Body of pancreas (tissue), 4 donors: ENCODE data around the gene PER2. TPM values are rescaled to one million over a fixed set of nuclear protein-coding genes. Genes with fewer than 3 reads are reported as not detected.
"Not testable (repeated sequence)": the region's sequence is repeated elsewhere in the genome, so short reads cannot be mapped to it uniquely, and the experiment has no call there.

Experiments used
- ATAC-seq: fragments of 150-250 bp; one replicate; pipeline ENCODE4 v1.9.1; 2016
- DNase-seq, 4 donors: peaks; one replicate each; pipeline ENCODE4 v3.0.0-alpha.2; 2019
- H3K27ac ChIP-seq, 4 donors: fragments of 200-600 bp; sonication (generic); 1 replicate in 3 of 4; 2 replicates in 1 of 4; pipeline versions ENCODE4 v1.5.1 to v1.6.1; 2016 to 2019; ENCODE audit warnings: mild to moderate bottlenecking in 1 of 4, mixed read lengths in 1 of 4, moderate library complexity in 1 of 4
- H3K27me3 ChIP-seq, 2 donors: fragments of 200-600 bp; sonication (generic); one replicate each; pipeline ENCODE4 v1.6.0; 2016; ENCODE audit warnings: mild to moderate bottlenecking in 1 of 2
- H3K36me3 ChIP-seq, 2 donors: fragments of 200-600 bp; sonication (generic); replicated peaks in 1 of 2; 2 replicates each; pipeline ENCODE4 v1.5.1; 2016; ENCODE audit warnings: low read depth in 2 of 2; ENCODE audit not compliant: insufficient read depth in 1 of 2
- H3K4me1 ChIP-seq: fragments of 200-600 bp; sonication (generic); one replicate; pipeline ENCODE4 v1.6.0; 2016
- H3K4me3 ChIP-seq, 2 donors: fragments of 200-600 bp; sonication (generic); 1 replicate in 1 of 2; 2 replicates in 1 of 2; pipeline ENCODE4 v1.5.1; 2016 to 2019
- H3K9me3 ChIP-seq, 3 donors: fragments of 200-600 bp; sonication (generic); 1 replicate in 2 of 3; 2 replicates in 1 of 3; pipeline ENCODE4 v1.5.1; 2016
- POLR2A ChIP-seq, 3 donors: fragments of 450-650 bp; IDR thresholded peaks; one replicate each; pipeline ENCODE4 v1.6.1; 2016; ENCODE audit warnings: antibody characterized with exemption in 3 of 3, mild to moderate bottlenecking in 2 of 3
- WGBS, 2 donors: methylation state at CpG; one replicate each; pipeline ENCODE4 v1.1.5; 2017; 5-methylcytosine and 5-hydroxymethylcytosine counted together
- intact Hi-C: fragments of 100-400 bp; cut with DNase I; formaldehyde crosslinking; loops from one replicate; pipeline ENCODE4 v1.15.1; 2023
- total RNA-seq, 2 donors: library from RNA; depleted of rRNA; stranded (reverse); fragments of >200 nt; gene quantifications; one replicate each; pipeline ENCODE4 v1.1.0, GENCODE V29; 2016
- TF ChIP-seq, protein P1 (sequence below), 7 experiments: fragments of 450-650 bp in 4 of 7; fragments of 200-600 bp in 3 of 7; sonication (generic) in 3 of 7; IDR thresholded peaks; one replicate each; pipeline ENCODE4 v1.5.1; 2016 to 2019; ENCODE audit warnings: antibody characterized with exemption in 7 of 7

Gene PER2
- total RNA-seq, 2 donors from 2014 or later: 10.9 to 21.8 TPM

DNA sequence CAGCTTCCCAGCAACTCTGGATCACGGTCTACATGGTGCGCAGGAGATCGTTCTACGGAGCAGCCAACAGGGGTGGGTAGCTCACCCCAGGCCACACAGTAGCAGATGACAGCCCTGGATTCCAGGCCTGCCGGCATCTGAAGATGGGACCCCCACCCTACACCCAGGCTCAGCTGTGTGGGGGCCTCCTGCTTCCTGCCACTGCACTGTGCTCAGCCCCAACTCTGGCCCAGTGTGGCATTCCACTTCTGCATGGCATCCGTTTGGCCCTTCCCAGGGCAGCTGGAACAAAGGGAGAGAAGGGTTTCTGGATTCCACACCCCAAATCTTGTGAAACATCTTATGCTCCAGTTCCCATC, 9.1 kb downstream of the PER2 start:
- peaks cover 25% of the 10 kb centered on the region for H3K4me1 ChIP-seq
- intact Hi-C loops: no loop called here
- ATAC-seq (no peak), DNase-seq (no peak)
- no peak overlapping the region for H3K27ac ChIP-seq
- 69 to 81% methylated on average over 5 to 6 of the region's 6 CpGs for WGBS, 2 donors
- TF ChIP-seq POLR2A (IDR thresholded peaks at IDR 0.05): no peak
- TF ChIP-seq, protein P1, sequence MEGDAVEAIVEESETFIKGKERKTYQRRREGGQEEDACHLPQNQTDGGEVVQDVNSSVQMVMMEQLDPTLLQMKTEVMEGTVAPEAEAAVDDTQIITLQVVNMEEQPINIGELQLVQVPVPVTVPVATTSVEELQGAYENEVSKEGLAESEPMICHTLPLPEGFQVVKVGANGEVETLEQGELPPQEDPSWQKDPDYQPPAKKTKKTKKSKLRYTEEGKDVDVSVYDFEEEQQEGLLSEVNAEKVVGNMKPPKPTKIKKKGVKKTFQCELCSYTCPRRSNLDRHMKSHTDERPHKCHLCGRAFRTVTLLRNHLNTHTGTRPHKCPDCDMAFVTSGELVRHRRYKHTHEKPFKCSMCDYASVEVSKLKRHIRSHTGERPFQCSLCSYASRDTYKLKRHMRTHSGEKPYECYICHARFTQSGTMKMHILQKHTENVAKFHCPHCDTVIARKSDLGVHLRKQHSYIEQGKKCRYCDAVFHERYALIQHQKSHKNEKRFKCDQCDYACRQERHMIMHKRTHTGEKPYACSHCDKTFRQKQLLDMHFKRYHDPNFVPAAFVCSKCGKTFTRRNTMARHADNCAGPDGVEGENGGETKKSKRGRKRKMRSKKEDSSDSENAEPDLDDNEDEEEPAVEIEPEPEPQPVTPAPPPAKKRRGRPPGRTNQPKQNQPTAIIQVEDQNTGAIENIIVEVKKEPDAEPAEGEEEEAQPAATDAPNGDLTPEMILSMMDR (IDR thresholded peaks at IDR 0.05): no peak
- H3K4me3 ChIP-seq: no peak overlapping the region
- H3K36me3 ChIP-seq: peaks cover 8 to 11% of the 10 kb centered on the region in 2 donors
- H3K9me3 ChIP-seq: no peaks in the 10 kb centered on the region
- no peaks in the 10 kb centered on the region for H3K27me3 ChIP-seq

DNA sequence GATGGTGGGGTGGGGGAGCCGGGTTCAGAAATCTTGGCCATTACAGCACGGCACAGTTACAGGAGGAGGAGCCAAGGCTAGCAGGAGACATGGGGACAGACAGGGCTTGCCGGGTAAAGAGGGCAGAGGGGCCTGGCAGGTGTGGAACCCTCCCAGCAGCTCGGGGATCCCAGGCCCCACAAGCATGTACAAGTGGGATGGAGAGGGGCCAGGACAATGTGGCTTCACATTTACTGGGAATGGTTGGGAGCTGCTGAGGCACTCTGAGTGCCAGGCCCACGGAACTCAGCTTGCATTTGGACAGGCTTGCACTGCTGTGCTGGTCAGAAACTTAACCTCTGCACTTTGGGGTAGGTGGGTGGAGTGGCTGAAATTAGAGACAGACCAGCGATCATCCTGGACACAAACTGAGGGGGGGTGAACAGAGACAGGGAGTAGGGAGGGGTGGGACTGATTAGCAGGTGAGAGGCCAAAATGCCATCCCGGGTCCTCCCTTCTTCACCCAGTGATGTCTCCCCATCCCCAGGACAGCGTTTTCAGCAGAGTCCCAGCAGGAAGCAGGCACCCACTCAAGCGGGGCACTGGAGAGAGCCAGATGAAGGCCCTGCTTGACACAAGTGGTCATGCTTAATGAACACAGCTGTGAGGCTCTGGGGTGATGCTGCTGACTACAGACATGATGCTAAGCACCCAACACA, 9.6 kb downstream of the PER2 start:
- ATAC-seq: no peak
- H3K36me3 ChIP-seq: peaks cover 8 to 11% of the 10 kb centered on the region in 2 donors
- no peaks in the 10 kb centered on the region for H3K27me3 ChIP-seq
- H3K9me3 ChIP-seq: no peaks in the 10 kb centered on the region
- TF ChIP-seq, protein P1 (IDR thresholded peaks at IDR 0.05): no peak
- no peak for TF ChIP-seq POLR2A (IDR thresholded peaks at IDR 0.05)
- H3K27ac ChIP-seq: no peak overlapping the region
- intact Hi-C loops: no loop called here
- 66 to 81% methylated on average over 7 to 9 of the region's 9 CpGs for WGBS, 2 donors
- H3K4me1 ChIP-seq: peaks cover 20% of the 10 kb centered on the region
- H3K4me3 ChIP-seq: no peak overlapping the region
- peak in 1 of 4 donors; percentile 7 for DNase-seq

DNA sequence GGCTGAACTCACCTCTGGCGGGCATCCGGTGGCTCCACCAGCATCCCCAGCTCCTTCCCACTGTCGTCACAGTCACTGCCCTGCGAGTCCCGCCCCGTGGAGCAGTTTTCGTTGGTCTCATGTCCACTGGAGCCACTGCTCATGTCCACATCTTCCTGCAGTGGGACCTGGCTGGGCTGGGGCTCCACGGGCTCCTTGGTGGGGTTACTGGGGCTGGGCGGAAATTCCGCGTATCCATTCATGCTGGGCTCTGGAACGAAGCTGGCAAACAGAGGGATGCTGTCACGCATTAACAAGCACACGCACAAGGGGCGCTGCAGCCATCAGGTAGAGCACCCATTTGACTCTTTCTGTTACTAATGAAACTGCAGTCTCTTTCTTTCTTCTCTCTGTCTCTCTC, 10.7 kb downstream of the PER2 start:
- H3K4me3 ChIP-seq: no peak overlapping the region
- H3K27ac ChIP-seq: no peak overlapping the region
- peak in 1 of 4 donors; percentile 10 for DNase-seq
- no peaks in the 10 kb centered on the region for H3K27me3 ChIP-seq
- TF ChIP-seq POLR2A (IDR thresholded peaks at IDR 0.05): no peak
- TF ChIP-seq, protein P1 (IDR thresholded peaks at IDR 0.05): peak in 2 of 7 experiments; percentile 22
- 76 to 80% methylated on average over 15 of the region's 15 CpGs for WGBS, 2 donors
- H3K9me3 ChIP-seq: no peaks in the 10 kb centered on the region
- intact Hi-C loops: no loop called here
- H3K4me1 ChIP-seq: peaks cover 9% of the 10 kb centered on the region
- ATAC-seq: no peak
- H3K36me3 ChIP-seq: peaks cover 11 to 15% of the 10 kb centered on the region in 2 donors

DNA sequence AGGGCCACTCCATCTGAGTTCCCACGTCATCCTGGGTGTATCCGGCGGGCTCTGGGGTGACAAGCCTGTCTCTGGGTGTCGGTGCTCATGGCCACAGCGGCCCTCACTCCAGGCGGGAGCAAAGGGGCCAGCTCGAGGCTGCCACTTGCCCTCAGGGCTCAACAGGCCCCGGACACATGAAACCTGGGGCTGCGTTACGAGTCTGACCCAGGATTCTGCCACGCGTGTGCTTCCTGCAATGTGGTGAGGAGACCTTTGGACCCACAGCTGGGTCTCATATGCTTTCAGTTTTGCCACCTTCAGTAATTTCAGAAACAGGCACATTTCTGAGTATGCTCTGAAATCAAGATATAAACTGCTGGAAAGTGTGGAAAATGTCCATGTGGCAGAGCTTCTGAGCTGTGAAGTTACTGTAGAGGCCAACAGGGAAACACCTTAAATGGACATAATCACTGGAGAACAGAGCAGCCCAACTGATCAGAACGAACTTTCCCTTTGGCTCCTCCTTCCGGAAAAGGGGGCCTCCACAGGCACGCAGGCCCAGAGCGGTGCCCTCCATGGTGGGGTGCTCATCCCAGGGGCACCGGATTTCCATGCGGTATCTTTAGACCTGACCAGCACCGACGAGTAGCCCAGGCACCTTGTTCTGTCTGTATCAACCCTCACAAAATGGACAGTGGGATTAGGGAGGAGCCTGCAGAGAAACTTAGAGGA, 14.1 kb downstream of the PER2 start:
- 74 to 85% methylated on average over 12 to 20 of the region's 20 CpGs for WGBS, 2 donors
- no peak for TF ChIP-seq POLR2A (IDR thresholded peaks at IDR 0.05)
- TF ChIP-seq, protein P1 (IDR thresholded peaks at IDR 0.05): no peak
- H3K36me3 ChIP-seq: peaks cover 13 to 21% of the 10 kb centered on the region in 2 donors
- H3K9me3 ChIP-seq: no peaks in the 10 kb centered on the region
- DNase-seq (no peak), ATAC-seq (no peak)
- H3K27me3 ChIP-seq: no peaks in the 10 kb centered on the region
- H3K4me1 ChIP-seq: no peaks in the 10 kb centered on the region
- peak overlapping the region in 1 of 4 donors; percentile 5 for H3K27ac ChIP-seq
- intact Hi-C loops: no loop called here
- no peak overlapping the region for H3K4me3 ChIP-seq

DNA sequence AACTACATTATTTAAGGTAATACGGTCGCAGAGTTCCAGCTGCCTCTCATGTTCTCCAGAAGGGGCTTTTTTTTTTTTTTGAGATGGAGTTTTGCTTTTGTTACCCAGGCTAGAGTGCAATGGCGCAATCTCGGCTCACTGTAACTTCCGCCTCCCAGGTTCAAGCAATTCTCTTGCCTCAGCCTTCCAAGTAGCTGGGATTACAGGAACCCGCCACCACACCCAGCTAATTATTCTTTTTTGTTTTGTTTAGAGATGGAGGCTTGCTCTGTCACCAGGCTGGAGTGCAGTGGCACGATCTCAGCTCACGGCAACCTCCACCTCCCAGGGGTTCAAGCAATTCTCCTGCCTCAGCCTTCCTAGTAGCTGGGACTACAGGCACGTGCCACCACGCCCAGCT, 15.0 kb downstream of the PER2 start:
- H3K27ac ChIP-seq, intact Hi-C loops, H3K4me3 ChIP-seq, ATAC-seq, H3K4me1 ChIP-seq, DNase-seq, H3K27me3 ChIP-seq, H3K9me3 ChIP-seq: not testable (repeated sequence)
- WGBS, 2 donors: 89 to 97% methylated on average over 10 of the region's 10 CpGs
- peaks cover 13 to 21% of the 10 kb centered on the region in 2 donors for H3K36me3 ChIP-seq
